ENCODE results near the gene CTDSPL.

DNA sequence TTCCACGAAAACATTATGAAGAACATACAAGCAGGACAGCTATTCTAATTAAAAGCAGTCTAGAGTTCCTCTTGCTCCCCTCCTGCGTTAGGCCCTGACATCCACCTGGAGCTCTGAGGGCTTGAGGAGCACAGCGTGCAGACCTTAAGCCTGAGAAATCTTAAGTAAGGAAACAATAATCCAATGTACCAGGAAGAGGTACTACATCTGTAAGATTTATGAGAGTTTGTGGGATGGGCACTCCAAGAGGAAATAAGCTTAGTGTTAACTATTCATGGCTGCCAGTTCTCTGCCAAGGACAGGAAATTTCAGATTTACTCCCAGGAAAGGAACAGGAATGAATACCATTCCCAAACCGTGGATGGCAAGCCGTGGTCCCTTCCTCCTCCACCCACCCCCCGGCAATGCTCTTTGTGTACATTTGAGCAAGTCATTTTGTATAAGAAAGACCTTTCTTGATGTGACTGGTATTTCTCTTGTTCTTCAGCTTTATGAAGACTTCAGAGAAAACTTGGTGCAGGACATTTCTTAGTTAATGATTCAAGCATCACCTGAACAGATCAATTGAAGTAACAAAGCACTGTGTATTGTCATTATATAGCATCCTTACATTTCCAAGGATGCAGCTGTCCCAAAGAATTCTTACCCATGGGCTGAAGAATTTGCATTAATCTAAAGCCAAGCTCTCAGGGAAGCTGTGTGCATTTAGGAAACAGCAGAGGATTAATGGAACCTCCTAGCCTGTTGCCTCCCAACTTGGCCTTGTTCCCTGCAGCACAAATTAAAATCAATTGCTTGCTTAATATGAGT lies 100.1 kb downstream of the CTDSPL start:
- no peak for TF ChIP-seq POLR2A (IDR thresholded peaks at IDR 0.05)
- no peak for TF ChIP-seq CTCF (IDR thresholded peaks at IDR 0.05)
